ENCODE measurements around the gene CFAP61. TPM values are rescaled to one million over a fixed set of nuclear protein-coding genes. Genes with fewer than 3 reads are reported as not detected.

CFAP61 gene
- total RNA-seq, 1 donor from 2014 or later, result 8.6 TPM

DNA sequence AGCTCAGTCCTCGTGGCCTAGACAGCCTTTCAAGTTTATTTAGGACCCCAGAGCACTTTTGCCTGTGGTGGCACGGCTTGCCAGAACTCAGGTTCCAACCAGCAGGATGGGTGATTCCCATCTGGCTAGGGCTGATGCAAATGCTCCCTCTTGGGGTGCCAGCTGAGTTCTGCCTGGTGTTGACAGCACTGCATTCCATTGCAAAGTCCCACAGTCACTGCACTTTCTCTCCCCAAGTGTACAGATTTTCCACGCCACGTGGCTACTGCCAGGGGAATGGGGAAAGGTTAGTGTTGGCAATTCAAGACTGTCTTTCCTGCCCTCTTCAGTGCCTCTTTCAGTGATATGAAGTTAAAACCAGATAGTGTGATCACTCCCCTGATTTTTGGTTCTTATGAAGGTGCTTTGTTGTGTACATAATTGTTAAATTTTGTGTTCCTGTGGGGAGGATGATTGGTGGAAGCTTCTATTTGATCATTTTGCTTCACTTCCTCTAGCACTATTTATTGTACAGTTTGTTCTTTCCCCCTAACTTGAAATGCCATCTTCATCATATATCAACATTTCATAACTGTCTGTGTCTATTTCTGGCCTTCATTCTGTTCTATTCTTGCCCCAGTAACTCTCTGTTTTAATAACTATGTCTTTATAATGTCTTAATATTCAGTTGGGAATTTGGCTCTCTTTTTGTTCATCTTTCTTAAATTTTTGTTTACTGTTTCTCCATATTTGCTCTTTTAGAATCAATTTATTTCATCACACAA lies 86.2 kb downstream of the CFAP61 start:
- no peak for DNase-seq
- Histone ChIP-seq H3K36me3 (no peaks in the 10 kb centered on the region), H3K9me3 (peaks cover 4% of the 10 kb centered on the region), H3K4me1 (no peaks in the 10 kb centered on the region), H3K4me3 (no peak overlapping the region), H3K27ac (no peak overlapping the region), H3K27me3 (ENCODE audit: low read depth) (no peaks in the 10 kb centered on the region)
- TF ChIP-seq, protein P1, sequence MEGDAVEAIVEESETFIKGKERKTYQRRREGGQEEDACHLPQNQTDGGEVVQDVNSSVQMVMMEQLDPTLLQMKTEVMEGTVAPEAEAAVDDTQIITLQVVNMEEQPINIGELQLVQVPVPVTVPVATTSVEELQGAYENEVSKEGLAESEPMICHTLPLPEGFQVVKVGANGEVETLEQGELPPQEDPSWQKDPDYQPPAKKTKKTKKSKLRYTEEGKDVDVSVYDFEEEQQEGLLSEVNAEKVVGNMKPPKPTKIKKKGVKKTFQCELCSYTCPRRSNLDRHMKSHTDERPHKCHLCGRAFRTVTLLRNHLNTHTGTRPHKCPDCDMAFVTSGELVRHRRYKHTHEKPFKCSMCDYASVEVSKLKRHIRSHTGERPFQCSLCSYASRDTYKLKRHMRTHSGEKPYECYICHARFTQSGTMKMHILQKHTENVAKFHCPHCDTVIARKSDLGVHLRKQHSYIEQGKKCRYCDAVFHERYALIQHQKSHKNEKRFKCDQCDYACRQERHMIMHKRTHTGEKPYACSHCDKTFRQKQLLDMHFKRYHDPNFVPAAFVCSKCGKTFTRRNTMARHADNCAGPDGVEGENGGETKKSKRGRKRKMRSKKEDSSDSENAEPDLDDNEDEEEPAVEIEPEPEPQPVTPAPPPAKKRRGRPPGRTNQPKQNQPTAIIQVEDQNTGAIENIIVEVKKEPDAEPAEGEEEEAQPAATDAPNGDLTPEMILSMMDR (IDR thresholded peaks at IDR 0.05), result no peak
- no peak for ATAC-seq
- intact Hi-C loops (cut with DNase I), result no loop called here

DNA sequence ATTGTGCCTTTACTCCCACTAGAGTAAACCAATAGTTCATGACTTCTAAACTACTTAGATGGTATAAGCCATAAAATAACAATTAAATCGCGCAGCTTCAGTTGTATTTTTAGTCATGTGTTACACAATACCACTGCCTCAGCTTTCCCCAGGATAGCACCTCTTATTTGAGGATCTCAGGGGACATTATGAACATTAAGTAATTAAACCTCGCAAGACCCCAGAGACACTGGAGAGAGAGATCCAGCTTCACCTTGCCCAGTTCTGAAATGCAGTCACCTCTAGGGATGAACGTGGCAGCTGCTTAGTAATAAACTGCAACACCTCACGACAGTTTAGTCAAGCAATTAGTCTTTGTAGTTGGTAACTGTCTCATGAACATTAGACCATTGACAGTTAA lies 87.1 kb downstream of the CFAP61 start:
- Histone ChIP-seq H3K27ac (no peak overlapping the region), H3K4me3 (no peak overlapping the region), H3K4me1 (no peaks in the 10 kb centered on the region), H3K9me3 (peaks cover 4% of the 10 kb centered on the region), H3K27me3 (ENCODE audit: low read depth) (no peaks in the 10 kb centered on the region), H3K36me3 (no peaks in the 10 kb centered on the region)
- TF ChIP-seq, protein P1 (IDR thresholded peaks at IDR 0.05), result no peak
- DNase-seq (no peak), ATAC-seq (no peak)
- intact Hi-C loops (cut with DNase I), result no loop called here

DNA sequence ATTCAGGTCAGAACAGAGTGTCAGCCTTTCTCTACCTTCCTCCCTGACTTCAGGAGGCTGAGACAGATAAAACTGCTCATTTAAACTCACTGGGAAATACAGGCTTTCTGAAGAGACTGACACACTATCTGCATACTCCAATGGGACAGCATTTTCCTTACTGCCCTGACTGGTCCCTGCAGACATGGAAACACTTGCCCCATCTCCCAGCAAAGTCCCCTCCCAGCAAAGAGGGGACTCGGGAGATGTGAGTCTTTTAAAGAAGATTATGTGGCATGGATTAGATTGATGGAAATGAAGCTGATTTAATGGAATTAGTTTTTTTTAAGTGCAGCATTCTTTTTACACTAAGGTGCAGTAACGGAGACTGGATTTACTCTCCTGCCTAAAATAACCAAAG lies 90.8 kb downstream of the CFAP61 start:
- intact Hi-C loops (cut with DNase I), result no loop called here
- ATAC-seq, result no peak
- no peak overlapping the region for H3K4me3 ChIP-seq

DNA sequence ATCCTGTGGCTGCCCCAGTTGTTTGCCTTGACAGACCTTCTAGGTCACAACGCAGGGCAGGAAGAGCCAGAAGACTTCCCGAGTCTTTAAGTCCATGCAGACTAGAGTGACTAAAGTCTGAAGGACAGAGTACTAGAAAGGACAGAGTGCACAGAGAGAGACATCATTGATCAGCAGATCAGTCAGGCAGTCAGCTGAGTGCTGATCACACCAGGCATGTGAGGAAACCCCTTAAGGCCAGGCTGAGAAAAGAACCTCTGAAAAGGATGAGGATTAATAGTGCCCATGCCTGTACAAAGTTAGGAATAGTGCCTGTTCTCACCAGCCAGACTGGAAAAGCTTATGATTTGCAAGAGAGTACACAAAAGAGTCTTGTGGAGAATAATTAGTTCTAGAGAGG lies 91.3 kb downstream of the CFAP61 start:
- no peaks in the 10 kb centered on the region for H3K36me3 ChIP-seq
- H3K27ac ChIP-seq, result no peak overlapping the region
- no peaks in the 10 kb centered on the region for H3K9me3 ChIP-seq
- no peak overlapping the region for H3K4me3 ChIP-seq
- TF ChIP-seq, protein P1 (IDR thresholded peaks at IDR 0.05), result no peak
- DNase-seq (no peak), ATAC-seq (no peak)
- H3K27me3 ChIP-seq (ENCODE audit: low read depth), result no peaks in the 10 kb centered on the region
- intact Hi-C loops (cut with DNase I), result no loop called here
- H3K4me1 ChIP-seq, result no peaks in the 10 kb centered on the region

More for the DNA sequence above, 90.8 kb downstream of the CFAP61 start:
- no peaks in the 10 kb centered on the region for H3K9me3 ChIP-seq
- no peaks in the 10 kb centered on the region for H3K4me1 ChIP-seq
- no peak overlapping the region for H3K27ac ChIP-seq
- TF ChIP-seq, protein P1 (IDR thresholded peaks at IDR 0.05), result no peak
- no peaks in the 10 kb centered on the region for H3K36me3 ChIP-seq
- DNase-seq, result no peak
- H3K27me3 ChIP-seq (ENCODE audit: low read depth), result no peaks in the 10 kb centered on the region

DNA sequence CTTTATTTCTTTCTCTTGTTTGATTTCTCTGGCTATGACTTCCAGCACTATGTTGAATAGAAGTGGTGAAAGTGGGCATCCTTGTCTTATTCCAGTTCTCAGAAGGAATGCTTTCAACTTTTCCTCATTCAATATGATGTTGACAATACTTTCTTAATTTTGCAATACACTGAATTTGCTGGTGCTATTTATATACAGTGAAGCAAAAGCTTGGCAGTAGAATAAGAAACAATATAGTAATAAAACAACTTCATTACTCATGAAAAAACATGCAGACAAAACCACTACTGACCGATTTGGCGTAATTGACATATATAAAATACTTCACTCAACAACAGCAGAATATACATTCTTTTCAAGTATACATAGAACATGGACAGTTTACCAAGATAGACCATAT lies 96.4 kb downstream of the CFAP61 start:
- Histone ChIP-seq H3K27me3 (ENCODE audit: low read depth) (no peaks in the 10 kb centered on the region), H3K36me3 (no peaks in the 10 kb centered on the region), H3K9me3 (peaks cover 9% of the 10 kb centered on the region), H3K4me3 (no peak overlapping the region), H3K27ac (no peak overlapping the region), H3K4me1 (no peaks in the 10 kb centered on the region)
- TF ChIP-seq, protein P1 (IDR thresholded peaks at IDR 0.05), result no peak
- intact Hi-C loops (cut with DNase I), result no loop called here
- ATAC-seq, result no peak
- no peak for DNase-seq

Data from lower lobe of right lung (tissue), 2 donors.